Heart left ventricle (tissue), 13 donors: ENCODE measurements around the gene AFF1.

Experiments used
- POLR2A ChIP-seq, 2 donors: fragments of 450-650 bp; IDR thresholded peaks; one replicate each; pipeline ENCODE4 v1.6.1; 2017; ENCODE audit warnings: antibody characterized with exemption in 2 of 2, mild to moderate bottlenecking in 2 of 2, moderate library complexity in 2 of 2
- TF ChIP-seq, protein P1 (sequence below), 12 donors: fragments of 200-600 bp; sonication (generic) in 4 of 12; IDR thresholded peaks; one replicate each; pipeline versions ENCODE4 v1.5.0 to v1.8.0; 2018 to 2022; ENCODE audit warnings: antibody characterized with exemption in 12 of 12, mild to moderate bottlenecking in 5 of 12
- donor health status: ischemic (EF 13 %, LVEDD 7.1; RV severe dilation, severe dysfunction).
- donor health status: DM: no; HTN: yes; CAD: no.
- donor health status: DM: no; HTN: no; CAD: no.
- donor health status: ischemic (EF 25% LVEDD 6.9; RV normal size, moderate dysfunction).
- donor health status: ischemic (EF 25% LVEDD 5.7; RV mildly dilated, moderate dysfunction).
- donor health status: ischemic (EF 35%, LVEDD 5.7; RV mildly dilated, moderate dysfunction).
- donor health status: nonischemic (EF 11% LVEDD 7.7; RV severe dilation, severe dysfunction).
- donor health status: DM: yes; HTN: yes; CAD: no.
- donor health status: PGD.
- donor health status: ischemic (EF 29% LVEDD 5.4; RV normal size, mild dysfunction).
- donor health status: nonischemic (EF 23%, LVEDD 6.1; RV moderate dilation, normal function).

DNA sequence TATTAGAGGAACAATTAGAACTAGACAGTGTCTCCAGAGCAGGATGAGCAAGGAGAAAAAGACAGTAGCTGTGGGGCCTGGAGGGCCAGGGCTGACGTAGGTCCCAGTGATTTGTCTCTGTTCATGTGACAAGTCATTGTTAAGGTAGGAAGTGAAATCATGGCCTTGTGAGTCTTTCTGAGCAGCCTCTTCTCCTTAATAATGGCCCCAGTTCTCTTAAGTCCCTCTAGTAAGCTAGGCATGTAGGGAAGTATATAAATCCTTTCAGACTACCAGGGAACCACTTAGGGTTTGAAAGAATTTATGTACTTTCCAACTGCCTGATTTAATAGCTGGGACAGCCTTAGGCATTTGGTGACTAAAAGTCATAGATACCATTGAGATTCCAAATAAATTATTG, 152.6 kb downstream of the AFF1 start:
- TF ChIP-seq, protein P1, sequence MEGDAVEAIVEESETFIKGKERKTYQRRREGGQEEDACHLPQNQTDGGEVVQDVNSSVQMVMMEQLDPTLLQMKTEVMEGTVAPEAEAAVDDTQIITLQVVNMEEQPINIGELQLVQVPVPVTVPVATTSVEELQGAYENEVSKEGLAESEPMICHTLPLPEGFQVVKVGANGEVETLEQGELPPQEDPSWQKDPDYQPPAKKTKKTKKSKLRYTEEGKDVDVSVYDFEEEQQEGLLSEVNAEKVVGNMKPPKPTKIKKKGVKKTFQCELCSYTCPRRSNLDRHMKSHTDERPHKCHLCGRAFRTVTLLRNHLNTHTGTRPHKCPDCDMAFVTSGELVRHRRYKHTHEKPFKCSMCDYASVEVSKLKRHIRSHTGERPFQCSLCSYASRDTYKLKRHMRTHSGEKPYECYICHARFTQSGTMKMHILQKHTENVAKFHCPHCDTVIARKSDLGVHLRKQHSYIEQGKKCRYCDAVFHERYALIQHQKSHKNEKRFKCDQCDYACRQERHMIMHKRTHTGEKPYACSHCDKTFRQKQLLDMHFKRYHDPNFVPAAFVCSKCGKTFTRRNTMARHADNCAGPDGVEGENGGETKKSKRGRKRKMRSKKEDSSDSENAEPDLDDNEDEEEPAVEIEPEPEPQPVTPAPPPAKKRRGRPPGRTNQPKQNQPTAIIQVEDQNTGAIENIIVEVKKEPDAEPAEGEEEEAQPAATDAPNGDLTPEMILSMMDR (IDR thresholded peaks at IDR 0.05), result no peak
- no peak for TF ChIP-seq POLR2A (IDR thresholded peaks at IDR 0.05)
